HG02938 (cell line): ENCODE measurements around the gene HLA-DOA.

Experiments used
- ATAC-seq: cut with Tn5 transposase; IDR thresholded peaks from one replicate; pipeline ENCODE4 v1.9.1; 2021; ENCODE audit warnings: mild to moderate bottlenecking, moderate library complexity; ENCODE audit not compliant: unreplicated experiment

HLA-DOA gene

DNA sequence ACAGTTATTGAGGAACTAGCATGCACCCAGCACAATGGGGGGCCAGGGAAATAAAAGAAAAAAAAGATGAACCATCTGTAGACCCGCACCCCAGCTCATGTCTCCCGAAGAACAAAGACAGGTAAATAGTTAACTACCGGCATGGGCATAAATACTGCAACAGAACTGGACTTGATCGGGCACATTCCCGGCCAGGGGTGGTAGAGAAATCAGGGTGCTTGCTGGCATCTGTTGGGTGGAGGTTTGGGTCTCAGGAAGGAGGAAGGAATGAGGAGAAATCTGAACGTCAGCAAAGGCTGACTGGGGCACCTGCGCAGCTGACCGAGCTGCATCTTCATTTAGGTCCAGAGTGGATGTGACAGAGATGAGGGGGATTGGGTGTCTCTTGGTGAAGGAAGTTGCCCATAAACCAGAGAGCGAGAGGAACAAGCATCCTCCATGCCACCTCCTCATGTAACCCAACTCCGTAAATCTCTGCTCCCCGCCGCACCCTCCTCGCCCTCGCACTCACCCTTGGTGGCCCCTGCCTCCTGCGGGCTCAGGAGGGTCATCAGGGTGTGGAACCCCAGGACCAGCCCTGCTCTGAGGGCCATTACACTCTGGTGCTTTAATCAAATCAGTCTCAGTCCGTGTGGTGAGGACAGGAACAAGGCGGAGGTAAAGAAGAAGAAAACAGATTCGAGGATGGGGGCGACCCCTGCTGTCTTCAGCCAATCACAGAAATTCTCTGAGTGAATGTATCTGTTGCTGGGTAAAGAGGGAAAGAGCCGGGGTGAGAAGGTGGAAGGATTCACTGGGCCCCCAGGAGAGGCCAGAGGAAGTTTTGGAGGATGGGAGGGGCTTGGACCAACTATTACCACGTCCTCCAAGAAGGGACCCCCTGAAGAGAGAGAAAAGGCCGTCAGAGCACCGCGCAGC is at the start of gene HLA-DOA:
HLA-DOA (minus strand) TSS at position 648 of the 918 bp plus-strand sequence.
- peak; percentile 88 for ATAC-seq

DNA sequence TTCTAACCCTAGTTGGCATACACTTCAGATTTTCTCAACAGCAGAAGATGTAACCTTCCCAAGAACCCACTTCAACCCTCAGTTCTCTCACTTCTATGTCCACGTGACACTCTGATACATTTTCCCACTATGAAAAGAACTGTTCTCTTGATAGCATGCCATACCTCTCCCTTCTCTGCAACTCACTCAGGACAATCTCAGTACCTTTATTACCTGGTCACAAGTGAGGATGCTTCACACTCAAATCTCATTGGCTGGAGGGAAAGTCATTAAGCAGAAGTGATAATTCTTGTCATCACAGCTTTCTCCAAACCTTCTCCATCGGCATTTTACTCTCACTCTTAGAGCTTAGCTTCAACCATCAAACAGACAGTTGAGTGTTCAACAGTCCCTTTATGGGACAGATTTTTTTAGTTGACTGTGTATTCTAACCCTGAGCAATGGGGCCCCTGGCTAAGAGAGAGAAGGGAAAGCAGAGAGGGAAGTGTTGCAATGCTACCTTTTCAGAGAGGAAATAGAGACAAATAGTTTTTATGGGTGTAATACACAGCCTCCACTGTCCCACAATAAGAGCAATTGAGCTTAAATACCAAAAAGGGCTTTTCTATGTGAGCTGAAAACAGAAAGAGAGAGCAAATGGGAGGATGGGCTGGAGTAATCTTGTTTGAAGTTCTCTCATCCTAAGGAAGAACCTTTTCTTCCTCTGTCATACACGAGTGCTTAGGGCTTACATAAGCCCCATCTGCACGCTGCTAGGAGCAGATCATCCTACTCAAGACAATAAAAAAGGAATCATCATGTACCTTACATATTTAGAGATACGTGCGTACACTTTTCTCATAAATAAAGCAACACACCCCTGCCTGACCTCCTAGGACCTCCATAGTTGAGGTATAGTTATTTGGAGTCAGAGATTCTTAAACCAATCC is 48.1 kb upstream of the HLA-DOA start:
- ATAC-seq, result no peak

DNA sequence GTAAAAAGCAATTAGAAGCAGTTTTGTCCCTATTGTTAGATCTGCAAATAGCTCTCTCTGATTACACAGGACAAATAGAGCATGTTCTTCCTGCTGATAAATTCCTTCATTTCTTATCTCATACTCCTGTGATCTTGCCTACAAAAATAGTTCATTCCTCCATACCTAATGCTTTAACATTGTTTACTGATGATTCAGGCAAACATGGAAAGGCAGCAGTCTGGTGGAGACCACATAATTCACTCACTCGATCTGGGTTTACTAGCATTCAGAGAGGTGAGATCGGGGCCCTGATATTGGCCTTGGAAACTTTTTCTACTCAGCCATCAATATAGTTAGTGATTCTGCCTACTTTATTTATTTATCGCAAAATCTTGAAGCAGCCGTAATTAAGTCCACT is 43.8 kb upstream of the HLA-DOA start:
- no peak for ATAC-seq

DNA sequence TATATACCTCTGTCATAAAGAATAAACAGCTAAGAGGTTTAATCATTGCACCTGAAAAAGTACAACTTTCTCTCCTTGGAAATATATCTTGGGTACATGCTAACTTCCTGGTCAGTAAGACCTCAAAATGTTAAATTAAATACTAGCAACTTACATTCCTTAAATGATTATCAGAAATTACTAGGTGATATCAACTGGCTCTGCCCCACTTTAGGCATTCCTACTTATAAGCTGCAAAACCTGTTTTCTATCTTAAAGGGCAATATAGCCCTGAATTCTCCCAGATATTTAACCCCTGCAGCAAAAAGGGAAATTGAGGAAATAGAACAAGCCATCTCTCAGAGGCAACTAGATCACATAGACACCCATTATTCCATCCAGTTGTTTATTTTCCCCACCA is 43.2 kb upstream of the HLA-DOA start:
- ATAC-seq, result no peak

DNA sequence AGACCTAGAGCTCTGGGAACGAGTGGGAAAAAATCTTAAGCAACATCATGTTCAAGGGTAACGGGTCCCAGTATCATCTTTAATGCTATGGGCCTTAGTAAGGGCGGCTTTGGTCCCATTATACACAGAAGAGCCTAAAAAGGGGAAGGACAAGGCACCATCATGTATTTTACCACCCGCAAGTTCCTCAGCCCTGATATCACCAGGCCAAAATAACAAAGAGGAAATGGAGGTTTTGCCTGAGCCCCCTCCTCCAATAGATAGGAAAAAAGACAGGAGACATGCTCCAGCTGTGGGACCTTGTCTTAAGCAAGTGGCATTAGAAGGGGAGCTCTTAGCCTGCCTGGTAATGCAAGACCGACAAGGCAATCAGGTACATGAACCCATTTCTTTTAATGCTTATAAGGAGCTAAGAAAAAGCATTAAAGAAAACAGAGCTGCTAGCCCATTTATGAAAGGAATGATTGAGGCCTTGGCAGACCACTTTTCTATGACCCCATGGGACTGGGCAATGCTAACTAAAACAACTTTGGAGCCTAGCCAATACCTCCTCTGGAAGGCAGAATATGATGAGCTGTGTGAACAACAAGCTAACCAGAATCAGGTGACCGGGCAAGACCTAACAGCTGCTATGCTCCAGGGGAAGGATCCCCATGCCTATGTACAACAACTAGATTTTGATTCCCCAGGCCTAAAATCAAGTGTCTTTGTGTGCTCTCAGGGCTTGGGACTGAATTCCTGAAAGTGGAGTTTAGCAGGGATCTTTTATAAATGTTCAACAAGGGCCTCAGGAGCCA is 40.8 kb upstream of the HLA-DOA start:
- ATAC-seq, result no peak

DNA sequence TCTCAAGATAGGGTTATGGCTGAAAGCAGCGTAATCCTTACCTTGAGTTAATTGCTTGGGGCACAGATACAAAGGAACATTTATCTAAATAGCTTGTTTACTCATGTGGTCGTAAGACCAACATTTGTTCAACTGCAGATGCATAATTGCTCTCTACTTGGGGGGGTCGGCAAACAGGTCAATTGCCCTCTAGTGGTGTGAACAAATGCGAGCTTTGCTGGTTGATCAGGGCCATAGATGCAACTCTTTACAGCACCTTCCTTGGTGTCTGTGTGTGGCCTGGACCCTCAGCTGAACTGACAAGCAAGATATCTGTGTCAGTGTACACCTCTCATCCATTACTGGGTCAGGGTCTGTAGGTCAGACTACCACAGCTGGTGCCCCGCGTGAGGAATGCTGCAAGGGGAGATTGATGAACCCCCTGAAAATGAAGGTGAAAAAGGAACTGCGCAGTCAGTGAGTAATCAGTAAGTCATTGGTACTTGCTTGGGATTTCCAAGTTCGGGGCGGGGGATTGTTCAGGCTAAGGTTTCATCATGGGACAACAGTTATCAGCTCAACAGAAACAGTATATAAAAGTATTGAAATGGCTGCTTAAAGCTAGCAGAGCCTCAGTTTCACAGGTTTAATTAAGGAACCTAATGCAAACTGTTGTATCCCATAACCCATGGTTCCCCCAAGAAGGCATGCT is 40.1 kb upstream of the HLA-DOA start:
- no peak for ATAC-seq

DNA sequence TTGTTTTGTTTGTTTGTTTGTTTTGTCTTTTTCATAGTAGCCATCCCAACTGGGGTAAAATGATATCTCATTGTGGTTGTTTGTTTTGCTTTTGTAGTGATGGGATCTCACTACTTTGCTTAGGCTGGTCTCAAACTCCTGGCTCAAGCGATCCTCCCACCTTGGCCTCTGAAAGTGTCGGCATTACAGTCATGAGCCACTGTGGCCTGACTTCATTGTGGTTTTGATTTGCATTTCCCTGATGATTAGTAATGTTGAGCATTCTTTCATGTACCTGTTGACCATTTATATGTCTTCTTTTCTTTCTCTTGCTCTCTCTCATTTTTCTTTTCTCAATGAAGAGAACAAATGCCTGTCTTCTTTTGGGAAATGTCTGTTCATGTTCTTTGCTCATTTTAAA is 30.8 kb upstream of the HLA-DOA start:
- ATAC-seq, result no peak

DNA sequence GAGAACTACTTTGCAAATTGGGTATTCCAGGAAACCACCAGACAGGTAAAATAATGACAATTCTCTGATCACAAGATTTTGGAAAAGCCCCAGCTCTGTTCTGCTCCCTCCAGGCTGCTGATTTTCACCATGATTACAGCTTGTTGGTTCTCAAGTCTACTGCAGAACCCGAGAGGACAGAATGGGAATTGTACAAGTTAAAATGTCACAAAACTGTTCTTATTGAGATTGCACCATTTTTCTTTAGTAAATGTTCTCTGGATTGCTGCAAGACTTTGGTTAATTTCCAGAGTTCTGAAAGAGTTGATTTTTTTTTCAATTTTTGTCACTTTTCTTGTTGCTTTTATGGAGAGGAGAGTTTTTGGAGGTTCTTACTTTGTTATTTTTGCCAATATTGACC is 27.1 kb upstream of the HLA-DOA start:
- no peak for ATAC-seq

DNA sequence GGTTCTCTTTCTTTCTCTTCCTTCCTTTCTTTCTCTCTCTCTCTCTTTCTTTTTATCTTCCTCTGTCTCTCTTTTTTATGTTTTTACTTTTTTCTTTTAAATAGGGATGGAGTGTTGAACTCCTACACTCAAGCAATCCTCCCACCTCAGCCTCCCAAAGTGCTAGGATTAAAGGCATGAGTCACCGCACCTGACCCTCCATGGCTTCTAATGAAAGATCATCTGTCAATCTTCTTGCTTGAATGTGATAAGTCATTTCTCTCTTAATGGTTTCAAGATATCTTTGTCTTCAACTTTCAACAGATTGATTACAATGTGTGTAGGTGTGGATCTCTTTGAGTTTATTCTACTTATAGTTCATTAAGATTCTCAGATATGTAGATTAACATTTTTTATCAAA is 25.2 kb upstream of the HLA-DOA start:
- ATAC-seq, result no peak

DNA sequence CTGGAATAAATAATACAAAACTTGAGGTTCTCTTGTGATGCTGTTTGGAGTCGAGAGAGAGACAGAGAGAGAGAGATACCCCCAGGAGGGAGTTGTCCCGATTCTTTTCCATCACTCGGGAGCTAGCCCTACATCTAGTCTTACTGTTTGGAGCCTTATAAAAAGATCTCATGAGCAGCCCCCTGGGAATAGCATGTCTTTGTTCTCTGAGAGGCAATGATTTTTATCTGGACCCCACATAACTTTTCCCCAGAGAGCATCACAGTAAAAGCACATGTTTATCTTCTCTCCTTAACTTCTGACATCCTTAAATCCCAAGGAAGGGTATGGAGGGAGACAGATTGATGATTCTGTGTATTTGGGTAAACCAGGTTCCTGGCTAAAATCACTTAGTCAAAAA is 20.9 kb upstream of the HLA-DOA start:
- no peak for ATAC-seq

DNA sequence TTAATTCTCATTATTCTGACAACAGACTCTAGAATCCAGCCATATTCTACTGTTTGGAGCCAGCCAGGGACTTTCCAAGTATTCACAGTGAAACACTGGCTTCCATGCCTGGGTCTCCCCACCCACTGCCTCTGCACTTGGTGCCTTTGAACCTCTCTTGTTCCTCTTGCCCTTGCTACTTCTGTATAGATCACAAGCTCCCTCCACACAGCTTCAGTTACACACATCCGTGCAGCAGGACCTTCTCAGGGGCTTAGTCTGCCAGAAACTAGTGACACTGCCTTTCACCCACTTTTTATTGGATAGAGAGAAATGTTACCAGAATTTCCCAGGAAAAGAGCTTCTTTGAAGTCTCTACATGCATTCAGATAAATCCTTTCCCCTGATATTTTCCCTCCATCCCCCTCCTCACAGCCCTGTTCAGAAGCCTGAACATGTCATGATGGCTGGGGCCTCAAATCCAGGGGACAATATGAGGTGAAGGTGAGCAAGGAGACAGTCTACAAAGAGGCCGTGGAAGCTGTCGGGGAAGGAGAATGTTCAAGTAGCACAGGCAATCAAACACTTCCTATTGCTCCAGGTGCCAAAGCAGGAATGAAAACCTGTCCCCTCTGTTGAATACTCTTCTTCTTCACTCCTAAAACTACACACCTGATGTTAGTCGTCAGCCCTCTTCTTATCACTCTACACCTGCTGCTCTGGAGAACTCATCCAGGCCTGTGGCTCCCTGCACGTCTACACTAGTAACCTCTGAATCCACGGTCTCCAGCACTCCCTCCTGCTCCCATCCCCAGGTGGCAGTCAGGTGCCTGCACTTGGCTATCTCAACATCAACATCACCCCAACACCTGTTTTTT is 20.2 kb upstream of the HLA-DOA start:
- peak; percentile 75 for ATAC-seq

DNA sequence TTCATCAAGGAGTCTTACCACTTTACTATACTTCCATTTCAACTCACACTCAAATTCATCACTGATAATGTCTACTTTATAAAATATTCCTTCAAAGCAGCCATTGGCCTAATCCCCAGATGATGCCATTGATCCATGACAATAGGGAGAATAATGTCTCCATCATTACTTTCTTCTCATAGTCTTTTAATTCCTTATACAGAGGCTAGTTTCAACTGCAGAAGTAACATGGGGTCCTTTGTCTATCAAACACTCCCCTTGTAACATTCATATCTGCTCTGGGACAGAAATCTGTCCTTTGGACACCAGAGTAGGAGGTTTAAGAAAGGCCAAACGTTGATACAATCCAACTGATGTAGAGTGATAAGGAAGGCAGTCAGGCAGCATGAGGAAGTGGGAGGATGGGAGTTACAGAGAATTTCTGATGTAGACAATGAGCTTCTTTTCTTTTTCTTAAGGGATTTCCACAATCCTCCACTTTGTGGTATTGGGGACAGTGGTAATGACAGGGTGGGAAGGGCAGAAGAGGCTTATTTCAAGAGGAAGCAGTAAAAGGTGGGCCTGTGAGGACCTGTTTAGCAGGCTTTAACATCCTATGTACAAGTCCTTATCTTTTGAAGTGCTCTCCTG is 18.9 kb upstream of the HLA-DOA start:
- no peak for ATAC-seq

DNA sequence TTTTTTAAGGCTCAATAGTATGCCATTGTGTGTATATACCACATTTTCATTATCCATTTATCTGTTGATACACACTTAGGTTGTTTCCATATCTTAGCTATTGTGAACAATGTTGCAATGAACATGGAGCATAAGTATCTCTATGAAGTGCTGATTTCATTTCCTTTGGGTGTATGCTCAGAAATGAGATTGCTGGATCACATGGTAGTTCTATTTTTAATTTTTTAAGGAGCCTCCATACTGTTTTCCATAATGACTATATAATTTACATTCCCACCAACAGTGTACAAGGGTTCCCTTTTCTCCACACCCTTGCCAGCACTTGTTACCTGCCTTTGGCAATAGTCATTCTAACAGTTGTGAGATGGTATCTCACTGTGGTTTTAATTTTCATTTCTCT is 15.1 kb upstream of the HLA-DOA start:
- ATAC-seq, result no peak

DNA sequence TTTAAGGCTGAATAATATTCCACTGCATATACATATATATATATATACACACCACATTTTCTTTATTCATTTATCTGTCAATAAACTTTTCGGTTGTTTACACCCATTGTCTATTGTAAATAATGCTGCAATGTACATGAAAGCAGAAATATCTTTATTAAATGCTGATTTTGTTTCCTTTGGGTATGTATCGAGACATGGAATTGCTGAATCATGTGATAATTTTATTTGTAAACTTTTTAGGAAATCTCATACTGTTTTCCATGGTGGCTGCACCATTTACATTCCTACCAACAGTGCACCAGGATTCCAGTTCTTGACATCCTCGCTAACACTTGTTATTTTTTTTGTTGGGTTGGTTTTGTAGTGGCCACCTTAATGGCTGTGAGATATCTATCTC is 14.1 kb upstream of the HLA-DOA start:
- no peak for ATAC-seq

DNA sequence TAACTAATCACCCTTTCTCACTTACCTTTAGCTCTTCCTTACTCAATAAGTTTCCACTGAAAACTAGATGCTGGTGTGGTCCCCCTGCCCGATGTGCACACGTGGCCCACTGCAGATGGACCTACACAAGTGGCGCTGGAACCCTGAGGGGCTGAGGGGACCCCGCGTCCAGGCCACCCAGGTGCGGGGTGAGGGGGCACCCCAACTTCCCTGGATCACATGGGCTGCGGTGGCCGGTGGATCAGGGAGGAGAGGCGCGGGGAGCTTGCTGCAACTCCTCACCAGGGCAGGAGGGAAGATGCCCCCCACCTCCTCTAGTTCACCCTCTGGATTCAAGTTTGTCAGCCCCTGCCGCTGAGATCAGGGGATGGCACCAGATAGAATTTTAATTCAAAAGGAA is 12.5 kb upstream of the HLA-DOA start:
- ATAC-seq, result no peak

DNA sequence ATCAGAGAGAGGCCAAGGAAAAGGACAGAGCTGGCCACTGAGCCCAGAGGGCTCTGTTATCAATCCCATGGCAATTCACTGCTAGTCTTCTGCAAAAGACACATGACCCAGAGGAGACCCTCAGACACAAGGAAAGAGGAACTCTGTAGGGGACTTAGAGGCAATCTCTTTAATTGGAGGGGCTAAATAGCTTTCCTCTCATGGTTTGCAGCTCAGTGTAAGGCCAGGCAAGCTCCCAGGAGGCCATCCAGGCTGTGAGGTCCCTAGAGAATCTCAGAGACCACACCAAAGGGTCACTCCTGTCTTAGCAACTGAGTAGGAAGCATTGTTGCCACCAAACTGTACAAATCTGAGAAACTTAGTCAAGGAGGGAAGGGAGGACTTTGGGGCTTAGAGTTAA is 10.0 kb upstream of the HLA-DOA start:
- peak; percentile 5 for ATAC-seq

DNA sequence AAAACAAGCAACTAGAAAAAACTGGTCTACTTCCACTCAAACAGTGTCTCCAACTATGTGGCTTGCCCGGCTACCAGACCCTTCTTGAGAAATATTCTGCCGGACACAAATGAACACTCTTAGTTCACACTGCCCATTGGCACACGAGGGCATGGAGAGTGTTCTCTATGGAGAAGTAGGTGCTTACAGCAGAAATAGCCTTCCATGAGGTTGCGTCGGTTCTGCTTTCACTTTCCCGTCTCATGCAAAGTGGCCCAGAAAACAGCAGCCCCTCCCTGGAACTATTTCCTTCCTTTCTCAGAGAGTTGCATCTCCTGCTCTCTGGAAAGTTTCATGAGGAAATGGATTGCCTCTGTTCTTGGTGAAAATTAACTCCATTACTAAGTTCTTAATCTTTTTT is 9.5 kb upstream of the HLA-DOA start:
- peak; percentile 74 for ATAC-seq

DNA sequence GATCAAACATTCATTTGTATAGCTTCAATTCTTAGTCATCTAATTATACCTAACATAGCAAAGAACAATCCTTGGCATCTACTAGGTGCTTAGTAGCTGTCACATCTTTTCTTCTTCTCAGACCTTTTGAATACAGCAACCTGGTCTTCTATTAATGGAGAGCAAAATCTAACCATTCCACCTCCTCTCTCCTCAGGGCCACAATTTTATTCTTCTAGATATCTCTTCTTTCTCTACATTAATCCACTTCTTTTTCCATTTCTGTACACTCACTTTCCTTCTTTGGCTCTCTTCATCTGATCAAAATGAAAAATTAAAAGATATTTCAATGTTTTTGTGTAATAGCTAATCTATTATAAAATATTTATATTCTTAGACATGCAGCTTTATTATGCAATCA is 9.0 kb upstream of the HLA-DOA start:
- ATAC-seq, result no peak
